H1 (cell line): Measurements from ENCODE around the gene ABCA13. TPM values are rescaled to one million over a fixed set of nuclear protein-coding genes. Genes with fewer than 3 reads are reported as not detected.

Source experiments
- polyA plus RNA-seq, 7 experiments: library from polyadenylated mRNA; depleted of rRNA in 3 of 7; stranded (reverse) in 5 of 7; unstranded in 2 of 7; fragments of >200 nt in 5 of 7; fragments of 200-250 nt in 2 of 7; gene quantifications; 1 replicate in 5 of 7; 2 replicates in 1 of 7; 4 replicates in 1 of 7; pipeline versions ENCODE4 v1.2.1 to v1.2.3, GENCODE V29; 2011 to 2013; ENCODE audit warnings: missing spikeins in 2 of 7, mixed read lengths in 2 of 7
- total RNA-seq: library from RNA; stranded (reverse); fragmentation: NEBNext Ultra II Directional; extraction: Animal tissue kit (Norgen Biotek cat#: 25700); gene quantifications from 2 replicates; pipeline ENCODE4 v1.2.1, GENCODE V29; 2021

ABCA13 gene
- total and polyA plus RNA-seq, 2 of the 8 experiments (the other 6 are each of a cell fraction or from before 2014, with no cell fraction given): 0.07 to 0.09 TPM

Other genes starting within 250 kb of the ABCA13 start
- 0.22 and 0.25 TPM in 2 replicates for gene PKD1L1, start 223.0 kb upstream of the ABCA13 start, total RNA-seq
- 0.35 and 0.46 TPM in 2 replicates for gene PKD1L1, start 223.0 kb upstream of the ABCA13 start, polyA plus RNA-seq (2011; rRNA removed)
- gene HUS1, start 191.8 kb upstream of the ABCA13 start, total RNA-seq: 32.0 and 33.0 TPM in 2 replicates
- 11.4 and 15.0 TPM in 2 replicates for gene HUS1, start 191.8 kb upstream of the ABCA13 start, polyA plus RNA-seq (2011; rRNA removed)
- gene SUN3, start 142.4 kb upstream of the ABCA13 start, total RNA-seq: not detected in 2 replicates
- gene SUN3, start 142.4 kb upstream of the ABCA13 start, polyA plus RNA-seq (2011; rRNA removed): not detected in 2 replicates
- 0.27 and 0.56 TPM in 2 replicates for gene C7orf57, start 135.9 kb upstream of the ABCA13 start, total RNA-seq
- gene C7orf57, start 135.9 kb upstream of the ABCA13 start, polyA plus RNA-seq (2011; rRNA removed): 0.08 and 0.25 TPM in 2 replicates
- 37.5 and 40.7 TPM in 2 replicates for gene UPP1, start 82.2 kb upstream of the ABCA13 start, total RNA-seq
- 46.2 and 61.4 TPM in 2 replicates for gene UPP1, start 82.2 kb upstream of the ABCA13 start, polyA plus RNA-seq (2011; rRNA removed)